OCI-LY1 (cell line): ENCODE measurements around the gene LOXL4.

Source experiments
- EZH2 ChIP-seq: fragments of 200-600 bp; sonication (generic), shearing (Covaris generic); IDR thresholded peaks from 2 replicates; pipeline ENCODE4 v1.8.0; 2017; ENCODE audit warnings: borderline replicate concordance, mixed run types, mild to moderate bottlenecking, antibody characterized with exemption, low read length, moderate library complexity, mixed read lengths
- TF ChIP-seq, protein P1 (sequence below): fragments of 200-600 bp; sonication (generic), shearing (Covaris generic); IDR thresholded peaks from 2 replicates; pipeline ENCODE4 v1.5.1; 2017; ENCODE audit warnings: mild to moderate bottlenecking, antibody characterized with exemption, low read length, moderate library complexity, mixed read lengths

DNA sequence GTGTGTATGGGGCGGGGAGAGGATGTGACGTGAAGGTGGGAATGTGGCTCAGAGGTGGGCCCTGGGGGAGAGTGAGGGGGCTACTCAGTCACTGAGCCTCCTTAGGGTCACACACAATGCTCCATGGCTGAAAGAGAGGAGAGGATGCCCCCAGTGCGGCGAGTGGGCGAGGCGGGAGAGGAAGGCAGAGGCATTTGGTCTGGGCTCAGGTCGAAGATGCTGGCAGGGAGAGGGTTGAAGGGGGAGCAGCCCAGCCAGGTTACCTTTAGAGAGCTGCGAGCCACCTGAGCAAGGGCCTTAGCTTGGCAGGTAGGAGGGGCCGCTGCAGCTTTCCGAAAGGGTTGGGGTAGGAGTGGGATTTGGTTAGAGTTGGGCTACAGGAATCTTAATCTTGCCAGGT, 4.7 kb upstream of the LOXL4 start:
- TF ChIP-seq EZH2 = no peak
- TF ChIP-seq, protein P1, sequence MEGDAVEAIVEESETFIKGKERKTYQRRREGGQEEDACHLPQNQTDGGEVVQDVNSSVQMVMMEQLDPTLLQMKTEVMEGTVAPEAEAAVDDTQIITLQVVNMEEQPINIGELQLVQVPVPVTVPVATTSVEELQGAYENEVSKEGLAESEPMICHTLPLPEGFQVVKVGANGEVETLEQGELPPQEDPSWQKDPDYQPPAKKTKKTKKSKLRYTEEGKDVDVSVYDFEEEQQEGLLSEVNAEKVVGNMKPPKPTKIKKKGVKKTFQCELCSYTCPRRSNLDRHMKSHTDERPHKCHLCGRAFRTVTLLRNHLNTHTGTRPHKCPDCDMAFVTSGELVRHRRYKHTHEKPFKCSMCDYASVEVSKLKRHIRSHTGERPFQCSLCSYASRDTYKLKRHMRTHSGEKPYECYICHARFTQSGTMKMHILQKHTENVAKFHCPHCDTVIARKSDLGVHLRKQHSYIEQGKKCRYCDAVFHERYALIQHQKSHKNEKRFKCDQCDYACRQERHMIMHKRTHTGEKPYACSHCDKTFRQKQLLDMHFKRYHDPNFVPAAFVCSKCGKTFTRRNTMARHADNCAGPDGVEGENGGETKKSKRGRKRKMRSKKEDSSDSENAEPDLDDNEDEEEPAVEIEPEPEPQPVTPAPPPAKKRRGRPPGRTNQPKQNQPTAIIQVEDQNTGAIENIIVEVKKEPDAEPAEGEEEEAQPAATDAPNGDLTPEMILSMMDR = no peak
